ENCODE data around the gene PSTPIP1. TPM values are rescaled to one million over a fixed set of nuclear protein-coding genes. Genes with fewer than 3 reads are reported as not detected.

The PSTPIP1 gene
- polyA plus RNA-seq, 1 donor from 2014 or later = not detected

DNA sequence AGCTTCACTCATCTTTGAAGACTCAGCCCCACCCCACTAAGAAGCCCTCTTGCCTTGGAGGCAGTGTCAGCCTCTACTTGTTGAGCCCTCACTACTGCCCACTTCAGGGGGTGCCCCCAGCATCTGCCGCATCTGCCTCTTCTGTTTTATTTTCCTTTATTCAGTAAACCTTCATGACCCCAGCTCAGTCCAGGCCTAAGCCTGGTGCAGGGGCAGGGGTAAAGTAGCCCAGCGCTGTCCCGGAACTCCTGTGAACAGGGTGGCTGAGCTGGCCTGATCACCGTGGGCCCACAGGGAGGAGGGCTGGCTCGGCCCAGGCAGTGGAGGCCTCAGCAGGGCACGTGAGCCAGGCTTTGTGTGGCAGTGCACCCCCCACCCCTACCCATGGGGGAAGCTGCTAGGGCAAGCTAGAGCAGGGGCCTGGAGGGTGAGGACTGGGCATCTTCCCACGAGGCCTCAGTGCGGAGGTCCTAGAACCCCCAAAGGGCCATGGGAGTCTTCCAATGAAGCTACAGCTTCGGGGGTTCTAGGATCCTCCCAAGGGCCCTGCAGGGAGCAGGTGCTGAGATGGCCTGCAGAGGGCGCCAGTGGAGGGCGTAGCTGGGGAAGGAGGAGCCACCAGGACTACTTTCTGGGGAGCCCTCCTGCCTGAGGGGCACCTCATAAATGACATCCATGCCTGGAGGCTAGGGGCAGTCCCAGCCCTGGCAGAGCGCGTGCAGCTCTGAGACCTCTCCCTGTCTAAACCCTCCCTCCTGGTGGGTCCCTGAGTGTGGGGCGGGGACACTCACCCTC lies 40.0 kb downstream of the PSTPIP1 start (continued):
- TF ChIP-seq CTCF (IDR thresholded peaks at IDR 0.05; ENCODE audit: poor library complexity, severe bottlenecking) = no peak

GRCh38 chr15:77035584-77035983 lies 40.7 kb downstream of the PSTPIP1 start:
- no peak overlapping the region for H2AFZ ChIP-seq (ENCODE audit: low read depth, low read length)
- H3F3A ChIP-seq (ENCODE audit: insufficient read depth, low read length, poor library complexity, severe bottlenecking) = no peaks in the 10 kb centered on the region
- H3K9me2 ChIP-seq (ENCODE audit: insufficient read depth, low read length) = no peaks in the 10 kb centered on the region
- no peak overlapping the region for H3K9ac ChIP-seq (ENCODE audit: low read length)
- no peaks in the 10 kb centered on the region for H3K36me3 ChIP-seq (ENCODE audit: insufficient read depth, low read length)
- no peaks in the 10 kb centered on the region for H3K27me3 ChIP-seq (ENCODE audit: insufficient read depth, low read depth, low read length)
- no peaks in the 10 kb centered on the region for H3K79me2 ChIP-seq (replicated peaks; ENCODE audit: insufficient read depth, low read length)
- H3K9me3 ChIP-seq (ENCODE audit: low read length) = no peaks in the 10 kb centered on the region
- no peak overlapping the region for H3K27ac ChIP-seq (ENCODE audit: low read length)
- no peak overlapping the region for H3K4me2 ChIP-seq (ENCODE audit: low read length)
- no peaks in the 10 kb centered on the region for H4K20me1 ChIP-seq (ENCODE audit: insufficient read depth)
- TF ChIP-seq SMC3 (conservative IDR thresholded peaks at IDR 0.05; ENCODE audit: poor library complexity) (no peak), TAF1 (IDR thresholded peaks at IDR 0.05; ENCODE audit: low read depth) (no peak), CTCF (IDR thresholded peaks at IDR 0.05; ENCODE audit: poor library complexity, severe bottlenecking) (no peak), MXI1 (conservative IDR thresholded peaks at IDR 0.05; ENCODE audit: poor library complexity, severe bottlenecking) (no peak), REST (IDR thresholded peaks at IDR 0.05; ENCODE audit: borderline replicate concordance) (no peak), EP300 (conservative IDR thresholded peaks at IDR 0.05; ENCODE audit: poor library complexity, severe bottlenecking) (no peak), RAD21 (conservative IDR thresholded peaks at IDR 0.05) (no peak), EZH2 (IDR thresholded peaks at IDR 0.05; ENCODE audit: borderline replicate concordance, insufficient read depth, low read length, poor library complexity, severe bottlenecking) (no peak), POLR2AphosphoS5 (IDR thresholded peaks at IDR 0.05) (no peak)
- H3K4me3 ChIP-seq (ENCODE audit: low read length) = no peak overlapping the region

Data from neural cell (in vitro differentiated cells).